ENCODE measurements around the gene ZNF587B.
"Not testable (repeated sequence)": the region's sequence is repeated elsewhere in the genome, so short reads cannot be mapped to it uniquely, and the experiment has no call there.

The ZNF587B gene

GRCh38 chr19:57819475-57820148 lies 10.5 kb upstream of the ZNF587B start:
- H3K9me3 ChIP-seq (ENCODE audit: insufficient read depth, low read length) = no peaks in the 10 kb centered on the region
- H3K4me2 ChIP-seq (ENCODE audit: low read depth, low read length, poor library complexity, severe bottlenecking) = peak overlapping the region; percentile 71
- H2AFZ ChIP-seq (ENCODE audit: low read depth, low read length, severe bottlenecking) = peak overlapping the region; percentile 68
- peak overlapping the region; percentile 94 for H3K9ac ChIP-seq (ENCODE audit: low read length)
- H3F3A ChIP-seq (ENCODE audit: insufficient read depth) = no peaks in the 10 kb centered on the region
- peak overlapping the region; percentile 47 for H3K27ac ChIP-seq (ENCODE audit: low read depth, low read length)
- H3K36me3 ChIP-seq (ENCODE audit: low read length) = no peaks in the 10 kb centered on the region
- peaks cover 53% of the 10 kb centered on the region for H3K79me2 ChIP-seq (ENCODE audit: insufficient read depth, low read length)
- TF ChIP-seq EZH2phosphoT487 (conservative IDR thresholded peaks at IDR 0.05; ENCODE audit: low read length) = no peak
- TF ChIP-seq CTCF (IDR thresholded peaks at IDR 0.05; ENCODE audit: insufficient read depth, low read length, poor library complexity, severe bottlenecking) = no peak
- no peaks in the 10 kb centered on the region for H4K20me1 ChIP-seq (ENCODE audit: low read depth, low read length)
- H3K4me3 ChIP-seq (ENCODE audit: insufficient read depth, low read length, poor library complexity, severe bottlenecking) = peak overlapping the region; percentile 93
- no peaks in the 10 kb centered on the region for H3K27me3 ChIP-seq (ENCODE audit: low read length)
- H3K9me2 ChIP-seq (replicated peaks; ENCODE audit: insufficient read depth, low read length) = no peaks in the 10 kb centered on the region

DNA sequence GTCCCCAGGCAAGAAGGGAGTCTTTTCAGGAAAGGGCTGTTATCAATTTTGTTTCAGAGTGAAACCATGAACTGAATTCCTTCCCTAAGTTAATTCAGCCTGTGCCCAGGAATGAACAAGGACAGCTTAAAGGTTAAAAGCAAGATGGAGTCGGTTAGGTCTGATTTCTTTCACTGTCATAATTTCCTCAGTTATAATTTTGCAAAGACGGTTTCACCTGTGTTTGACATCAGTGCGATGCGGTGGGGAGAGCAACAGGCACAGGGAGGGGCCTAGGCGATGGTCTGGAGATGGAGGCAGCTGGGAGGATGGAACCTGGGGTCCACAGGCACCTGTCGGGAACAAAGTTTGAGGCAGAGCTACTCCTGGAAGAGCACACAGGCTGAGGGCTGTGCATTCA lies 9.5 kb upstream of the ZNF587B start:
- TF ChIP-seq EZH2phosphoT487 (conservative IDR thresholded peaks at IDR 0.05; ENCODE audit: low read length) (no peak), CTCF (IDR thresholded peaks at IDR 0.05; ENCODE audit: insufficient read depth, low read length, poor library complexity, severe bottlenecking) (no peak)
- H3K4me3 ChIP-seq (ENCODE audit: insufficient read depth, low read length, poor library complexity, severe bottlenecking) = peak overlapping the region; percentile 93
- H2AFZ ChIP-seq (ENCODE audit: low read depth, low read length, severe bottlenecking) = no peak overlapping the region
- no peaks in the 10 kb centered on the region for H3F3A ChIP-seq (ENCODE audit: insufficient read depth)
- H3K9me3 ChIP-seq (ENCODE audit: insufficient read depth, low read length) = no peaks in the 10 kb centered on the region
- H3K9me2 ChIP-seq (replicated peaks; ENCODE audit: insufficient read depth, low read length) = no peaks in the 10 kb centered on the region
- H3K9ac ChIP-seq (ENCODE audit: low read length) = peak overlapping the region; percentile 94
- 0 out of 2 replicates have a peak overlapping the region, but pooled peaks have one; percentile 47 for H3K27ac ChIP-seq (ENCODE audit: low read depth, low read length)
- no peaks in the 10 kb centered on the region for H3K36me3 ChIP-seq (ENCODE audit: low read length)
- H3K4me2 ChIP-seq (ENCODE audit: low read depth, low read length, poor library complexity, severe bottlenecking) = peak overlapping the region; percentile 71
- H3K79me2 ChIP-seq (ENCODE audit: insufficient read depth, low read length) = peaks cover 63% of the 10 kb centered on the region
- no peaks in the 10 kb centered on the region for H3K27me3 ChIP-seq (ENCODE audit: low read length)
- no peaks in the 10 kb centered on the region for H4K20me1 ChIP-seq (ENCODE audit: low read depth, low read length)

- Histone ChIP-seq H3K79me2 (ENCODE audit: insufficient read depth, low read length) (peaks cover 68% of the 10 kb centered on the region), H3K4me2 (ENCODE audit: low read depth, low read length, poor library complexity, severe bottlenecking) (peak overlapping the region; percentile 71), H3K4me3 (ENCODE audit: insufficient read depth, low read length, poor library complexity, severe bottlenecking) (peak overlapping the region; percentile 93), H3K9ac (ENCODE audit: low read length) (peak overlapping the region; percentile 94)
- H3K9me2 ChIP-seq (replicated peaks; ENCODE audit: insufficient read depth, low read length); H2AFZ ChIP-seq (ENCODE audit: low read depth, low read length, severe bottlenecking); H3K27me3 ChIP-seq (ENCODE audit: low read length); H3K27ac ChIP-seq (ENCODE audit: low read depth, low read length); H4K20me1 ChIP-seq (ENCODE audit: low read depth, low read length); H3F3A ChIP-seq (ENCODE audit: insufficient read depth); H3K9me3 ChIP-seq (ENCODE audit: insufficient read depth, low read length); H3K36me3 ChIP-seq (ENCODE audit: low read length): not testable (repeated sequence)
Measured at GRCh38 chr19:57821095-57821494, 9.0 kb upstream of the ZNF587B start.

GRCh38 chr19:57821501-57821900 lies 8.6 kb upstream of the ZNF587B start:
- not testable (repeated sequence) for H3K9me3 ChIP-seq (ENCODE audit: insufficient read depth, low read length); H3K27ac ChIP-seq (ENCODE audit: low read depth, low read length); H3K9me2 ChIP-seq (replicated peaks; ENCODE audit: insufficient read depth, low read length); H4K20me1 ChIP-seq (ENCODE audit: low read depth, low read length); H2AFZ ChIP-seq (ENCODE audit: low read depth, low read length, severe bottlenecking); H3K4me3 ChIP-seq (ENCODE audit: insufficient read depth, low read length, poor library complexity, severe bottlenecking); H3F3A ChIP-seq (ENCODE audit: insufficient read depth); H3K4me2 ChIP-seq (ENCODE audit: low read depth, low read length, poor library complexity, severe bottlenecking); H3K9ac ChIP-seq (ENCODE audit: low read length); H3K27me3 ChIP-seq (ENCODE audit: low read length); H3K36me3 ChIP-seq (ENCODE audit: low read length)
- H3K79me2 ChIP-seq (ENCODE audit: insufficient read depth, low read length) = peaks cover 72% of the 10 kb centered on the region

DNA sequence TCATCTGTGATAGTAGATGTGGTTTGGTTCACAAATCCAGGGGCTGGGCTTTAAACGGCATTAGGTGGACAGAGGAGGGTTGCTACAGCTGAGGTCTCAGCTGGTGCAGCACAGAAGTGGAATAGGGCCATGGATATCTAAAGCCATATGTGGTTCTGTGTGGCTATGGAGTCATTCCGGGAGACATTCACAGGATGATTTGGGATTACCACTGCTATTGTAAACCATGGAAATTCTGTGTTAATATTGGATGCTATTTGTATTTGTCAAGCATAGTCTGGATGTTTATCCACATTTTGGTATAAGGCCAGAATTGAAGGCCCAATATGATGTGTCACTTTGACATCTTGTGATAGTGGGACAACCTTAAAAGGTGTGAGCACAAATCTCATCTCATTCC lies 6.9 kb upstream of the ZNF587B start:
- not testable (repeated sequence) for H2AFZ ChIP-seq (ENCODE audit: low read depth, low read length, severe bottlenecking); H3K27me3 ChIP-seq (ENCODE audit: low read length); H3K36me3 ChIP-seq (ENCODE audit: low read length); H3K4me3 ChIP-seq (ENCODE audit: insufficient read depth, low read length, poor library complexity, severe bottlenecking); H3K9ac ChIP-seq (ENCODE audit: low read length); H3K27ac ChIP-seq (ENCODE audit: low read depth, low read length); H3K9me2 ChIP-seq (replicated peaks; ENCODE audit: insufficient read depth, low read length); H3K4me2 ChIP-seq (ENCODE audit: low read depth, low read length, poor library complexity, severe bottlenecking); H4K20me1 ChIP-seq (ENCODE audit: low read depth, low read length); H3K9me3 ChIP-seq (ENCODE audit: insufficient read depth, low read length); H3F3A ChIP-seq (ENCODE audit: insufficient read depth)
- H3K79me2 ChIP-seq (ENCODE audit: insufficient read depth, low read length) = peaks cover 83% of the 10 kb centered on the region

DNA sequence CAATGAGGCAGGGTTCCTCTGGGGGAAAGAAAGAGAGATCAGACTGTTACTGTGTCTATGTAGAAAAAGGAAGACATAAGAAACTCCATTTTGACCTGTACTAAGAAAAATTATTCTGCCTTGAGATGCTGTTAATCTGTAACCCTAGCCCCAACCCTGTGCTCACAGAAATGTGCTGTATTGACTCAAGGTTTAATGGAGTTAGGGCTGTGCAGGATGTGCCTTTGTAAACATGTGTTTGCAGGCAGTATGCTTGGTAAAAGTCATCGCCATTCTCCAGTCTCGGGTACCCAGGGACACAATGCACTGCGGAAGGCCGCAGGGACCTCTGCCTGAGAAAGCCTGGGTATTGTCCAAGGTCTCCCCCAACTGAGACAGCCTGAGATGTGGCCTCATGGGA lies 6.5 kb upstream of the ZNF587B start:
- H3K9ac ChIP-seq (ENCODE audit: low read length); H3K27me3 ChIP-seq (ENCODE audit: low read length); H3K9me2 ChIP-seq (replicated peaks; ENCODE audit: insufficient read depth, low read length); H4K20me1 ChIP-seq (ENCODE audit: low read depth, low read length); H3K4me3 ChIP-seq (ENCODE audit: insufficient read depth, low read length, poor library complexity, severe bottlenecking); H3K4me2 ChIP-seq (ENCODE audit: low read depth, low read length, poor library complexity, severe bottlenecking); H3K27ac ChIP-seq (ENCODE audit: low read depth, low read length); H3K9me3 ChIP-seq (ENCODE audit: insufficient read depth, low read length); H3F3A ChIP-seq (ENCODE audit: insufficient read depth); H3K36me3 ChIP-seq (ENCODE audit: low read length); H2AFZ ChIP-seq (ENCODE audit: low read depth, low read length, severe bottlenecking): not testable (repeated sequence)
- H3K79me2 ChIP-seq (ENCODE audit: insufficient read depth, low read length) = peaks cover 87% of the 10 kb centered on the region

All from SU-DHL-6 (cell line).